GM23338 (cell line): Measurements from ENCODE around the gene TRPC5OS. TPM values are rescaled to one million over a fixed set of nuclear protein-coding genes. Genes with fewer than 3 reads are reported as not detected.

Experiments used
- ATAC-seq: fragments of 200-7000 bp; cut with Tn5 transposase; 3 replicates; pipeline ENCODE4 v1.9.1; 2020
- DNase-seq: peaks from one replicate; pipeline ENCODE4 v3.0.0-alpha.2; 2015; ENCODE audit warnings: low spot score
- H2AFZ ChIP-seq: fragments of 200-600 bp; sonication (generic); 2 replicates; pipeline ENCODE4 v1.8.0; 2016; ENCODE audit warnings: antibody characterized with exemption, mild to moderate bottlenecking, moderate library complexity
- H3F3A ChIP-seq: fragments of 200-600 bp; sonication (generic); replicated peaks from 2 replicates; pipeline ENCODE4 v1.8.0; 2017; ENCODE audit warnings: antibody characterized with exemption, mixed run types, low read depth
- H3K27ac ChIP-seq: fragments of 200-600 bp; sonication (generic); 2 replicates; pipeline ENCODE4 v1.6.1; 2016; ENCODE audit warnings: low read depth
- H3K27me3 ChIP-seq: fragments of 200-600 bp; sonication (generic); 2 replicates; pipeline ENCODE4 v1.8.0; 2016; ENCODE audit warnings: mild to moderate bottlenecking, mixed run types, moderate library complexity; ENCODE audit not compliant: insufficient read depth
- H3K36me3 ChIP-seq: fragments of 200-600 bp; sonication (generic); 2 replicates; pipeline ENCODE4 v1.8.0; 2016; ENCODE audit warnings: mild to moderate bottlenecking; ENCODE audit not compliant: insufficient read depth
- H3K4me1 ChIP-seq: fragments of 200-600 bp; sonication (generic); 2 replicates; pipeline ENCODE4 v1.8.0; 2016; ENCODE audit warnings: mild to moderate bottlenecking, moderate library complexity; ENCODE audit not compliant: insufficient read depth
- H3K4me2 ChIP-seq: fragments of 200-600 bp; sonication (generic); 2 replicates; pipeline ENCODE4 v1.7.1; 2017; ENCODE audit warnings: mixed run types
- H3K4me3 ChIP-seq: fragments of 200-600 bp; sonication (generic); 2 replicates; pipeline ENCODE4 v1.6.1; 2016; ENCODE audit warnings: mixed run types
- H3K79me2 ChIP-seq: fragments of 200-600 bp; sonication (generic); replicated peaks from 2 replicates; pipeline ENCODE4 v1.8.0; 2017; ENCODE audit warnings: mild to moderate bottlenecking; ENCODE audit not compliant: insufficient read depth
- H3K9me2 ChIP-seq: fragments of 200-600 bp; sonication (generic); 2 replicates; pipeline ENCODE4 v1.8.0; 2017; ENCODE audit not compliant: insufficient read depth
- H4K20me1 ChIP-seq: fragments of 200-600 bp; sonication (generic); replicated peaks from 2 replicates; pipeline ENCODE4 v1.8.0; 2017; ENCODE audit warnings: mild to moderate bottlenecking; ENCODE audit not compliant: insufficient read depth
- H3K27ac Mint-ChIP-seq: 2 replicates; pipeline ENCODE4 v1.8.0; 2020; ENCODE audit warnings: inconsistent platforms, mild to moderate bottlenecking, moderate library complexity, mixed read lengths
- H3K27me3 Mint-ChIP-seq: 3 replicates; pipeline ENCODE4 v1.8.0; 2022; ENCODE audit warnings: low read depth, mild to moderate bottlenecking, moderate library complexity, mixed read lengths, inconsistent platforms; ENCODE audit not compliant: insufficient read depth, poor library complexity
- H3K36me3 Mint-ChIP-seq: 3 replicates; pipeline ENCODE4 v1.8.0; 2021; ENCODE audit warnings: low read depth, mild to moderate bottlenecking, inconsistent platforms, moderate library complexity, mixed read lengths
- H3K4me1 Mint-ChIP-seq: 3 replicates; pipeline ENCODE4 v1.8.0; 2020; ENCODE audit warnings: mild to moderate bottlenecking, inconsistent platforms, mixed read lengths
- H3K4me3 Mint-ChIP-seq: 3 replicates; pipeline ENCODE4 v1.8.0; 2021; ENCODE audit warnings: moderate library complexity, mild to moderate bottlenecking, inconsistent platforms, mixed read lengths
- H3K9me3 Mint-ChIP-seq: 3 replicates; pipeline ENCODE4 v1.8.0; 2020; ENCODE audit warnings: moderate library complexity, mild to moderate bottlenecking, inconsistent platforms, mixed read lengths
- EZH2phosphoT487 ChIP-seq: fragments of 200-600 bp; sonication (generic); IDR thresholded peaks from one replicate; pipeline ENCODE4 v1.8.1; 2018; ENCODE audit warnings: antibody characterized with exemption; ENCODE audit not compliant: unreplicated experiment
- NANOG ChIP-seq: IDR thresholded peaks from 2 replicates; pipeline ENCODE4 v1.6.1; 2016; ENCODE audit warnings: antibody characterized with exemption, borderline replicate concordance
- ZNF114 ChIP-seq: fragments of 250-450 bp; sonication (Bioruptor Pico); IDR thresholded peaks from 2 replicates; pipeline ENCODE4 v1.5.0; 2020; ENCODE audit warnings: mild to moderate bottlenecking, moderate library complexity
- ZNF462 ChIP-seq: fragments of 250-450 bp; sonication (Bioruptor Pico); IDR thresholded peaks from 2 replicates; pipeline ENCODE4 v1.5.0; 2020; ENCODE audit warnings: mild to moderate bottlenecking, moderate library complexity
- polyA plus RNA-seq: library from polyadenylated mRNA; unstranded; fragments of >200 nt; fragmentation: Nextera tagmentation; extraction: Ambion mirVana; gene quantifications from 2 replicates; pipeline ENCODE4 v1.2.1, GENCODE V29; 2016
- total RNA-seq: library from RNA; depleted of rRNA; stranded (reverse); fragments of >200 nt; shearing (Covaris generic); gene quantifications from 2 replicates; pipeline ENCODE4 v1.2.3, GENCODE V29; 2014

TRPC5OS gene
- total and polyA plus RNA-seq, 2 experiments from 2014 or later: not detected

- no peak for ATAC-seq
- Histone ChIP-seq H3F3A (no peaks in the 10 kb centered on the region), H3K4me3 (no peak overlapping the region), H3K9me2 (no peaks in the 10 kb centered on the region), H3K79me2 (no peaks in the 10 kb centered on the region), H4K20me1 (no peaks in the 10 kb centered on the region), H3K4me1 (no peaks in the 10 kb centered on the region), H3K27me3 (no peaks in the 10 kb centered on the region), H3K4me2 (no peak overlapping the region), H2AFZ (no peak overlapping the region), H3K36me3 (no peaks in the 10 kb centered on the region), H3K27ac (no peak overlapping the region)
- no peak for DNase-seq
- no peaks in the 10 kb centered on the region for H3K4me1 Mint-ChIP-seq
- H3K27me3 Mint-ChIP-seq: no peaks in the 10 kb centered on the region
- no peak overlapping the region for H3K27ac Mint-ChIP-seq
- no peaks in the 10 kb centered on the region for H3K9me3 Mint-ChIP-seq
- no peak for TF ChIP-seq ZNF462 (CRISPR knock-in tag)
- no peak overlapping the region for H3K4me3 Mint-ChIP-seq
- no peaks in the 10 kb centered on the region for H3K36me3 Mint-ChIP-seq
Observed at GRCh38 chrX:111876646-111877045, 665 bp downstream of the TRPC5OS start.

GRCh38 chrX:111877681-111878080 lies 1.7 kb downstream of the TRPC5OS start:
- no peak for ATAC-seq
- Histone ChIP-seq H3K4me1 (no peaks in the 10 kb centered on the region), H3K79me2 (no peaks in the 10 kb centered on the region), H3K27me3 (no peaks in the 10 kb centered on the region), H4K20me1 (no peaks in the 10 kb centered on the region), H3K4me2 (no peak overlapping the region), H3F3A (no peaks in the 10 kb centered on the region), H3K4me3 (no peak overlapping the region), H3K27ac (no peak overlapping the region), H2AFZ (no peak overlapping the region), H3K36me3 (no peaks in the 10 kb centered on the region), H3K9me2 (no peaks in the 10 kb centered on the region)
- Mint-ChIP-seq H3K36me3 (no peaks in the 10 kb centered on the region), H3K9me3 (no peaks in the 10 kb centered on the region), H3K4me1 (no peaks in the 10 kb centered on the region), H3K4me3 (no peak overlapping the region), H3K27me3 (no peaks in the 10 kb centered on the region), H3K27ac (no peak overlapping the region)
- TF ChIP-seq ZNF114 (no peak), EZH2phosphoT487 (no peak), NANOG (no peak)
- no peak for DNase-seq
